SK-N-SH (cell line): ENCODE results near the gene CTSO.

Source experiments
- EP300 ChIP-seq, 2 experiments: IDR thresholded peaks; 2 replicates each; pipeline versions ENCODE4 v1.4.0 to v1.6.1; 2012; ENCODE audit warnings: borderline replicate concordance in 1 of 2, low read depth in 1 of 2, low read length in 1 of 2
- EZH2phosphoT487 ChIP-seq: fragments of 200-600 bp; sonication (generic); IDR thresholded peaks from 2 replicates; pipeline ENCODE4 v1.6.1; 2017; ENCODE audit warnings: low read depth, mixed run types, mild to moderate bottlenecking, antibody characterized with exemption, moderate library complexity, borderline replicate concordance
- FOSL2 ChIP-seq: IDR thresholded peaks from 2 replicates; pipeline ENCODE4 v1.4.0; 2012; ENCODE audit warnings: low read depth, mild to moderate bottlenecking, moderate library complexity, borderline replicate concordance
- MXI1 ChIP-seq: IDR thresholded peaks from 2 replicates; pipeline ENCODE4 v1.6.1; 2012; ENCODE audit warnings: mild to moderate bottlenecking, low read depth, low read length, improper control_type of control experiment
- POLR2AphosphoS5 ChIP-seq: IDR thresholded peaks from 2 replicates; pipeline ENCODE4 v1.6.1; 2012; ENCODE audit warnings: low read depth, low read length
- RAD21 ChIP-seq: IDR thresholded peaks from 2 replicates; pipeline ENCODE4 v1.6.1; 2012; ENCODE audit warnings: mild to moderate bottlenecking, low read length
- RCOR1 ChIP-seq: fragments of 150-350 bp; IDR thresholded peaks from 2 replicates; pipeline ENCODE4 v1.6.1; 2017; ENCODE audit warnings: antibody characterized with exemption, low read length
- SIN3A ChIP-seq: IDR thresholded peaks from 2 replicates; pipeline ENCODE4 v1.6.1; 2012; ENCODE audit warnings: low read depth, mild to moderate bottlenecking, low read length, moderate library complexity, borderline replicate concordance
- TF ChIP-seq, protein P1 (sequence below): fragments of 200-600 bp; sonication (generic); IDR thresholded peaks from 2 replicates; pipeline ENCODE4 v1.6.1; 2017; ENCODE audit warnings: antibody characterized with exemption, mild to moderate bottlenecking, moderate library complexity
- TF ChIP-seq, protein P2 (sequence below): IDR thresholded peaks from 2 replicates; pipeline ENCODE4 v1.4.0; 2012; ENCODE audit warnings: low read depth, borderline replicate concordance
- TF ChIP-seq, protein P3 (sequence below): IDR thresholded peaks from 2 replicates; pipeline ENCODE4 v1.4.0; 2012; ENCODE audit warnings: low read depth
- TF ChIP-seq, protein P4 (sequence below): IDR thresholded peaks from 2 replicates; pipeline ENCODE4; 2012
- TF ChIP-seq, protein P5 (sequence below): IDR thresholded peaks from 2 replicates; pipeline ENCODE4 v1.6.1; 2012; ENCODE audit warnings: mild to moderate bottlenecking, low read depth, low read length, moderate library complexity
- TF ChIP-seq, protein P6 (sequence below): fragments of 150-350 bp; IDR thresholded peaks from 2 replicates; pipeline ENCODE4 v1.6.1; 2017; ENCODE audit warnings: antibody characterized with exemption, low read length, low read depth, borderline replicate concordance

DNA sequence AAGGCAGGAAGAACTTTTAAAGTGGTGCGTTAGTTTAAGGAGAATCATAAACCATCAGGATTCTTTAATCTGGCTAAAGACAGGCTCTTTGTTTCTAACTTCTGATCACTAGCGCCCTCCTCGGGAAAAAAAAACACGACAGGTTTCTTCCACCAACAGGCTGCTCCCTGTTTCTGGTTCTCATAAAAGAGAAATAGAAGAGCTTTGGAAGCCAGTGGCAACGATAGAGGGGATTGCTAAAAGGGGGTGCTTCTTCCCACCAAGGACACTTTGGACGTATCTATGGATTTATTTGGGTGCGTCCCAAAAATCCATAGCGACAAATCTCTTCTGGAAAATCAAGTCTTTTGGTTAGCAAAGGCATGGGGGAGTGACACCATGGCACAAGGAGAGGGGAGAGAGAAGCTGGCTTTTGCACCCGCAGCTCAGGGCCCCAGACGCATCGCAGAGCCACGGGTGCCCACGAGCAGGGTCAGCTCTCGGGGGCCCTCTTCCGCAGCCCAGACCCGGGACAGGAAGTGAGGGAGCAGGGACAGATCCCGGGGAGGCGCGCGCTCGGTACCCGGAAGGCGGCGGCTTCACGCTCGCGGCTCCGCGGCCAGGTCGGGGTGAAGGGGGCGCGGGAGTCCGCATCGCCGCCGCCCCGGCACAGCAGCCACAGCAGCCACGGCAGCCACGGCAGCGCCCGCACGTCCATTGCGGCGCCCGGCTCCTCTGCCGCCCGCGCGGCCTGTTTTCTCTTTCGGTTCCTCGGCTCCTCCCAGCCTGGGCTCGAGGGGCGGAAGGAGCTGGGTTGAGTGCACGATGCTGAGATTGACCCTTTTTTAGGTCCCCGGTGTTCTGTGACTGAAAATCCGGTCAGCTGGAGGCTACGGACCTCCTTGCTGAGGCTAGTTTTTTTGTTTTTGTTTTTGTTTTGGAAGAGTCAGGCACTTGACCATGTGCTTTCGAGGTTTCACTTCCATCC lies at the start of gene CTSO:
- TF ChIP-seq EP300 (IDR thresholded peaks at IDR 0.05; ENCODE audit: borderline replicate concordance in 1 of 2, low read depth in 1 of 2, low read length in 1 of 2) = peak in 1 of 2 experiments; percentile 21; a peak in 1 of 4 replicates
- TF ChIP-seq POLR2AphosphoS5 = peak; percentile 66
- TF ChIP-seq EZH2phosphoT487 = no peak
- TF ChIP-seq, protein P1, sequence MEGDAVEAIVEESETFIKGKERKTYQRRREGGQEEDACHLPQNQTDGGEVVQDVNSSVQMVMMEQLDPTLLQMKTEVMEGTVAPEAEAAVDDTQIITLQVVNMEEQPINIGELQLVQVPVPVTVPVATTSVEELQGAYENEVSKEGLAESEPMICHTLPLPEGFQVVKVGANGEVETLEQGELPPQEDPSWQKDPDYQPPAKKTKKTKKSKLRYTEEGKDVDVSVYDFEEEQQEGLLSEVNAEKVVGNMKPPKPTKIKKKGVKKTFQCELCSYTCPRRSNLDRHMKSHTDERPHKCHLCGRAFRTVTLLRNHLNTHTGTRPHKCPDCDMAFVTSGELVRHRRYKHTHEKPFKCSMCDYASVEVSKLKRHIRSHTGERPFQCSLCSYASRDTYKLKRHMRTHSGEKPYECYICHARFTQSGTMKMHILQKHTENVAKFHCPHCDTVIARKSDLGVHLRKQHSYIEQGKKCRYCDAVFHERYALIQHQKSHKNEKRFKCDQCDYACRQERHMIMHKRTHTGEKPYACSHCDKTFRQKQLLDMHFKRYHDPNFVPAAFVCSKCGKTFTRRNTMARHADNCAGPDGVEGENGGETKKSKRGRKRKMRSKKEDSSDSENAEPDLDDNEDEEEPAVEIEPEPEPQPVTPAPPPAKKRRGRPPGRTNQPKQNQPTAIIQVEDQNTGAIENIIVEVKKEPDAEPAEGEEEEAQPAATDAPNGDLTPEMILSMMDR = peak; percentile 72
- TF ChIP-seq RCOR1 = no peak
- no peak; the same call in 1 of the 2 replicates for TF ChIP-seq SIN3A
- peak; percentile 67 for TF ChIP-seq RAD21
- TF ChIP-seq, protein P2, sequence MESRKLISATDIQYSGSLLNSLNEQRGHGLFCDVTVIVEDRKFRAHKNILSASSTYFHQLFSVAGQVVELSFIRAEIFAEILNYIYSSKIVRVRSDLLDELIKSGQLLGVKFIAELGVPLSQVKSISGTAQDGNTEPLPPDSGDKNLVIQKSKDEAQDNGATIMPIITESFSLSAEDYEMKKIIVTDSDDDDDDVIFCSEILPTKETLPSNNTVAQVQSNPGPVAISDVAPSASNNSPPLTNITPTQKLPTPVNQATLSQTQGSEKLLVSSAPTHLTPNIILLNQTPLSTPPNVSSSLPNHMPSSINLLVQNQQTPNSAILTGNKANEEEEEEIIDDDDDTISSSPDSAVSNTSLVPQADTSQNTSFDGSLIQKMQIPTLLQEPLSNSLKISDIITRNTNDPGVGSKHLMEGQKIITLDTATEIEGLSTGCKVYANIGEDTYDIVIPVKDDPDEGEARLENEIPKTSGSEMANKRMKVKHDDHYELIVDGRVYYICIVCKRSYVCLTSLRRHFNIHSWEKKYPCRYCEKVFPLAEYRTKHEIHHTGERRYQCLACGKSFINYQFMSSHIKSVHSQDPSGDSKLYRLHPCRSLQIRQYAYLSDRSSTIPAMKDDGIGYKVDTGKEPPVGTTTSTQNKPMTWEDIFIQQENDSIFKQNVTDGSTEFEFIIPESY = no peak
- TF ChIP-seq MXI1 = no peak
- TF ChIP-seq, protein P3, sequence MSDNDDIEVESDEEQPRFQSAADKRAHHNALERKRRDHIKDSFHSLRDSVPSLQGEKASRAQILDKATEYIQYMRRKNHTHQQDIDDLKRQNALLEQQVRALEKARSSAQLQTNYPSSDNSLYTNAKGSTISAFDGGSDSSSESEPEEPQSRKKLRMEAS = peak; percentile 74
- TF ChIP-seq, protein P4, sequence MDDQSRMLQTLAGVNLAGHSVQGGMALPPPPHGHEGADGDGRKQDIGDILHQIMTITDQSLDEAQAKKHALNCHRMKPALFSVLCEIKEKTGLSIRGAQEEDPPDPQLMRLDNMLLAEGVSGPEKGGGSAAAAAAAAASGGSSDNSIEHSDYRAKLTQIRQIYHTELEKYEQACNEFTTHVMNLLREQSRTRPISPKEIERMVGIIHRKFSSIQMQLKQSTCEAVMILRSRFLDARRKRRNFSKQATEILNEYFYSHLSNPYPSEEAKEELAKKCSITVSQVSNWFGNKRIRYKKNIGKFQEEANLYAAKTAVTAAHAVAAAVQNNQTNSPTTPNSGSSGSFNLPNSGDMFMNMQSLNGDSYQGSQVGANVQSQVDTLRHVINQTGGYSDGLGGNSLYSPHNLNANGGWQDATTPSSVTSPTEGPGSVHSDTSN = no peak
- TF ChIP-seq, protein P5, sequence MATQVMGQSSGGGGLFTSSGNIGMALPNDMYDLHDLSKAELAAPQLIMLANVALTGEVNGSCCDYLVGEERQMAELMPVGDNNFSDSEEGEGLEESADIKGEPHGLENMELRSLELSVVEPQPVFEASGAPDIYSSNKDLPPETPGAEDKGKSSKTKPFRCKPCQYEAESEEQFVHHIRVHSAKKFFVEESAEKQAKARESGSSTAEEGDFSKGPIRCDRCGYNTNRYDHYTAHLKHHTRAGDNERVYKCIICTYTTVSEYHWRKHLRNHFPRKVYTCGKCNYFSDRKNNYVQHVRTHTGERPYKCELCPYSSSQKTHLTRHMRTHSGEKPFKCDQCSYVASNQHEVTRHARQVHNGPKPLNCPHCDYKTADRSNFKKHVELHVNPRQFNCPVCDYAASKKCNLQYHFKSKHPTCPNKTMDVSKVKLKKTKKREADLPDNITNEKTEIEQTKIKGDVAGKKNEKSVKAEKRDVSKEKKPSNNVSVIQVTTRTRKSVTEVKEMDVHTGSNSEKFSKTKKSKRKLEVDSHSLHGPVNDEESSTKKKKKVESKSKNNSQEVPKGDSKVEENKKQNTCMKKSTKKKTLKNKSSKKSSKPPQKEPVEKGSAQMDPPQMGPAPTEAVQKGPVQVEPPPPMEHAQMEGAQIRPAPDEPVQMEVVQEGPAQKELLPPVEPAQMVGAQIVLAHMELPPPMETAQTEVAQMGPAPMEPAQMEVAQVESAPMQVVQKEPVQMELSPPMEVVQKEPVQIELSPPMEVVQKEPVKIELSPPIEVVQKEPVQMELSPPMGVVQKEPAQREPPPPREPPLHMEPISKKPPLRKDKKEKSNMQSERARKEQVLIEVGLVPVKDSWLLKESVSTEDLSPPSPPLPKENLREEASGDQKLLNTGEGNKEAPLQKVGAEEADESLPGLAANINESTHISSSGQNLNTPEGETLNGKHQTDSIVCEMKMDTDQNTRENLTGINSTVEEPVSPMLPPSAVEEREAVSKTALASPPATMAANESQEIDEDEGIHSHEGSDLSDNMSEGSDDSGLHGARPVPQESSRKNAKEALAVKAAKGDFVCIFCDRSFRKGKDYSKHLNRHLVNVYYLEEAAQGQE = no peak
- TF ChIP-seq, protein P6, sequence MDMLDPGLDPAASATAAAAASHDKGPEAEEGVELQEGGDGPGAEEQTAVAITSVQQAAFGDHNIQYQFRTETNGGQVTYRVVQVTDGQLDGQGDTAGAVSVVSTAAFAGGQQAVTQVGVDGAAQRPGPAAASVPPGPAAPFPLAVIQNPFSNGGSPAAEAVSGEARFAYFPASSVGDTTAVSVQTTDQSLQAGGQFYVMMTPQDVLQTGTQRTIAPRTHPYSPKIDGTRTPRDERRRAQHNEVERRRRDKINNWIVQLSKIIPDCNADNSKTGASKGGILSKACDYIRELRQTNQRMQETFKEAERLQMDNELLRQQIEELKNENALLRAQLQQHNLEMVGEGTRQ = no peak
- no peak for TF ChIP-seq FOSL2
